ENCODE measurements around the gene TPTE2.
"Not testable (repeated sequence)": the region's sequence is repeated elsewhere in the genome, so short reads cannot be mapped to it uniquely, and the experiment has no call there.

GRCh38 chr13:19549245-19549644 lies 12.1 kb downstream of the TPTE2 start:
- not testable (repeated sequence) for TF ChIP-seq EZH2 (IDR thresholded peaks at IDR 0.05; ENCODE audit: low read length, missing control alignments)
- TF ChIP-seq, protein P1, sequence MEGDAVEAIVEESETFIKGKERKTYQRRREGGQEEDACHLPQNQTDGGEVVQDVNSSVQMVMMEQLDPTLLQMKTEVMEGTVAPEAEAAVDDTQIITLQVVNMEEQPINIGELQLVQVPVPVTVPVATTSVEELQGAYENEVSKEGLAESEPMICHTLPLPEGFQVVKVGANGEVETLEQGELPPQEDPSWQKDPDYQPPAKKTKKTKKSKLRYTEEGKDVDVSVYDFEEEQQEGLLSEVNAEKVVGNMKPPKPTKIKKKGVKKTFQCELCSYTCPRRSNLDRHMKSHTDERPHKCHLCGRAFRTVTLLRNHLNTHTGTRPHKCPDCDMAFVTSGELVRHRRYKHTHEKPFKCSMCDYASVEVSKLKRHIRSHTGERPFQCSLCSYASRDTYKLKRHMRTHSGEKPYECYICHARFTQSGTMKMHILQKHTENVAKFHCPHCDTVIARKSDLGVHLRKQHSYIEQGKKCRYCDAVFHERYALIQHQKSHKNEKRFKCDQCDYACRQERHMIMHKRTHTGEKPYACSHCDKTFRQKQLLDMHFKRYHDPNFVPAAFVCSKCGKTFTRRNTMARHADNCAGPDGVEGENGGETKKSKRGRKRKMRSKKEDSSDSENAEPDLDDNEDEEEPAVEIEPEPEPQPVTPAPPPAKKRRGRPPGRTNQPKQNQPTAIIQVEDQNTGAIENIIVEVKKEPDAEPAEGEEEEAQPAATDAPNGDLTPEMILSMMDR (conservative IDR thresholded peaks at IDR 0.05 in 1 of 2, IDR thresholded peaks at IDR 0.05 in 1 of 2; ENCODE audit: low read depth in 1 of 2, low read length in 2 of 2) = not testable (repeated sequence)

All from fibroblast of lung (primary cell).